HG03039 (cell line): ENCODE measurements around the gene B9D1.
A peak's percentile ranks its signal among the peaks of the same experiment; 100 is the strongest.

Experiments used
- ATAC-seq: cut with Tn5 transposase; IDR thresholded peaks from one replicate; pipeline ENCODE4 v1.9.1; 2021; ENCODE audit warnings: mild to moderate bottlenecking, moderate library complexity; ENCODE audit not compliant: unreplicated experiment

B9D1 gene

GRCh38 chr17:19377602-19378415 lies 15.3 kb upstream of the B9D1 start:
- peak; percentile 84 for ATAC-seq

GRCh38 chr17:19376811-19377210 lies 14.3 kb upstream of the B9D1 start:
- ATAC-seq, result no peak

DNA sequence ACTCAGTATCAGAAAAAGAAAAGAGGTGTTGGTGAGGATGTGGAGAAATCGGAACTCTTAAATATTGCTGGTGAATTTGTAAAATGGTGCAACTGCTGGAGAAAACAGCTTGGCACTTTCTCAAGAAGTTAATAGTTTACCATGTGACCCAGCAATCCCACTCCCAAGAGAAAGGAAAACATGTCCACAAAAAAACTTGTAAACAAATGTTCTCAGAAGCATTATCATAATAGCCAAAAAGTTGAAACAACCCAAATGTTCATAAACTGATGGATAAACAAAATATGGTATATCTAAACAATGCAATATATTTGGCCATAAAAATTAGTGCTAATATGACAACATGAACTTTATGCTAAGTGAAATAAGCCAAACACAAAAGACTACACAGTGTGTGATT lies 13.2 kb upstream of the B9D1 start:
- ATAC-seq, result no peak

DNA sequence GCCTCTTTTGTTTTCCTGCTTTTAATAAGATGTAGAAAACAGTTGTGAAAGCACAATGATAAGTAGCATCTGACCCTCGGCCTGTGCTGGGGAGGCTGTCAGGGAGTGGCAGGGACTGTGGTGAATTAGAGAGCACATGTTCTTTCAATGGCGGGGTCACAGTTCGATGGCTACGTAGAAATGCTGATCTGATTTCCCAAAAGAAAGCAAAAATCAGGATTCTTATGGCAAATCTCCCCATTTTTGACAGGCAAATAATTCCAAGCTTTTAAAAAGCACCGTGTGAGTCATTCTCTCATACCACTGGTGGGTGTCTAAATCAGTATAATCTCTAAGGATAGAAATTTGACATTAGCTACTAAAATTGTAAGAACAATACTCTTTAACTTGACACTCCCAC lies 11.6 kb upstream of the B9D1 start:
- ATAC-seq, result no peak

- no peak for ATAC-seq
Measured at GRCh38 chr17:19372866-19373504, 10.5 kb upstream of the B9D1 start.

- ATAC-seq, result no peak
Measured at GRCh38 chr17:19372439-19372838, 9.9 kb upstream of the B9D1 start.

DNA sequence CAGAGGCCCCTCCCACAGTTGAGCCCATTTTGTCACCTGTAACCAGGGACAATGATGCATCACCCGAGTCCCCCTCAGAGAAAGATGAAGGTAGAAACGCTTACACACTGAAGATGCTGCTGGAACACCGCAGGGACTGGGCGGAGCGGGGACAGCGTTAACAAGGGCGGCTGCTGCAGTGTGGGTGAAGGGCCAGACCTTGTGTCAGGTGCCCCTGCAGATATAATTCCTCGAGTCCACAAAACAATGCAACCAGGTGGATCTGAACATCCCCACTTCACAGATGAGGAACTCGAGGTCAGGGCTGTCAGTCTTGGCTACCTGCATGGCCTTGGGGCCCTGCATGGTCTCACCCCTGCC lies 9.5 kb upstream of the B9D1 start:
- no peak for ATAC-seq

- ATAC-seq, result no peak
Measured at GRCh38 chr17:19371259-19372010, 8.9 kb upstream of the B9D1 start.

DNA sequence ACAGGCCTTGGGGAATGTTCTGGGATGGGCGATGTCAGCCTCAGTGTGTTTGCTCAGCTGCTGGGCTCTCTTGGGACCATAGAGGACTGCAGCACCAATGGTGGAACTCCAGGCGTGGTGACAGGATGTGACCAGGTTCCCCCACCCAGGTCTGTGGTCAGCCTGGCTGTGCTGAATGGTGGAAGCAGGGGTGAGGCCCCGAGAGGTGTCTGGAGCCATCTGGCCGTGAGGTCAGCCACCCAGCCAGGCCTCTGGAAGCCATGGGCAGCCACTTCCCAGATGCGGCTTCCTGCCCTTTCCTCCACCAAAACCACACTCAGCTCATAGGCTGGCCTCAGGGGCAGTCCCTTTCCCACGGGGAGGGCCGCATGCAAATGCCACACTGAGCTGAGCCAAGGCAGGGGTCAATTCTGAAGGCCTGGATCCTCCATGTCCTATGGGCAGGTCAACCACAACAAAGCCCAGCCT lies 8.0 kb upstream of the B9D1 start:
- ATAC-seq, result no peak

- ATAC-seq, result no peak
Measured at GRCh38 chr17:19369846-19370492, 7.4 kb upstream of the B9D1 start.

GRCh38 chr17:19369107-19369778 lies 6.7 kb upstream of the B9D1 start:
- no peak for ATAC-seq

DNA sequence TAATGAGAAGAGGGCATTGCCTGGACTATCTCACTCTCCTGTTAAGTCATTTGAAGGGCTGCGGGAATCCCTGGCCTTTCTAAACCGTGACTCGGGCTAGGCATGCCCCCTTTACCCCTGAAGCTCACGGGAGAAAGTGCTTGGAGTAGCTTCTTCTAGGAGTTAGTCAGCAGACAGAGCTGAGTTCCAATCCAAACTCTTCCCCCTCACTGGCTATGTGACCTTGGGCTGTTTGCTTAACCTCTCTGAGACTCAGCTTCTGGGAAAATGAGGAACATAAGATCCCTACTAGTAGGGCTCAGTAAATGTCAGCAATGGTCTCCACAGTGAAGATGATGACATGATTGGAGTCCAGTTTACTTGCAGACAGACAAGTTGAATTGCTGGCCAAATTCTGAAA lies 5.7 kb upstream of the B9D1 start:
- no peak for ATAC-seq

DNA sequence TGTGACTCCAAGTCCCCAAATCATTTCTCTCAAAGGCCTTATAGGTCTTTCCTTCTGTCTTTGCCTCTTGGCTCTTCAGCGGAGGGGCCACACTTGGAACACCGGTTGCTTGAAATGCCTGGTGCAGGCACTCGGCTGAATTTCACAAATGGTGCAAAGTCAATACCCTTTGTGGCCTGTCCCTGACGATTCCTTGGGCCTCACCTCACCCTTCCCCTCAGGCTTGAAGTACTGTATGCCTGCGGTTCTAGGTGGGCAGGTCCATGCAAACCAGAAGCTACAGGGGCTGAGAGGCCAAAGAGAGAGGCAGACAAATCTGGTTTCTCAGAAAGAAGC lies 4.1 kb upstream of the B9D1 start:
- no peak for ATAC-seq

GRCh38 chr17:19365833-19366636 lies 3.5 kb upstream of the B9D1 start:
- no peak for ATAC-seq

DNA sequence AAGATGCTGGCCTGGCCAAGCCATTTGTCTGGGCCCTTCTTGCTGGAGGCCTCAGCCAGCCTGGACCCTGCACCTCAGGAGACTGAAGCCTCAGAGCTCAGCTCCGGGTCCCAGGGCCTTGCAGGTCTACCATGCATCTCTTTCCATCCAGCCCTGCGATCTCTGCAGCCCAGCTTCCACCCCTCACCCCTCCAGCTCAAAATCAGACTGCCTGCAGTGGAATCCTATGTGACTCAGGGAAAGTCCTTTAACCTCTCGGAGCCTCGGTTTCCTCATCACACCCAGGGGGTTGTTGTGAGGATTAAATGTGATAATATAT lies 2.9 kb upstream of the B9D1 start:
- no peak for ATAC-seq

DNA sequence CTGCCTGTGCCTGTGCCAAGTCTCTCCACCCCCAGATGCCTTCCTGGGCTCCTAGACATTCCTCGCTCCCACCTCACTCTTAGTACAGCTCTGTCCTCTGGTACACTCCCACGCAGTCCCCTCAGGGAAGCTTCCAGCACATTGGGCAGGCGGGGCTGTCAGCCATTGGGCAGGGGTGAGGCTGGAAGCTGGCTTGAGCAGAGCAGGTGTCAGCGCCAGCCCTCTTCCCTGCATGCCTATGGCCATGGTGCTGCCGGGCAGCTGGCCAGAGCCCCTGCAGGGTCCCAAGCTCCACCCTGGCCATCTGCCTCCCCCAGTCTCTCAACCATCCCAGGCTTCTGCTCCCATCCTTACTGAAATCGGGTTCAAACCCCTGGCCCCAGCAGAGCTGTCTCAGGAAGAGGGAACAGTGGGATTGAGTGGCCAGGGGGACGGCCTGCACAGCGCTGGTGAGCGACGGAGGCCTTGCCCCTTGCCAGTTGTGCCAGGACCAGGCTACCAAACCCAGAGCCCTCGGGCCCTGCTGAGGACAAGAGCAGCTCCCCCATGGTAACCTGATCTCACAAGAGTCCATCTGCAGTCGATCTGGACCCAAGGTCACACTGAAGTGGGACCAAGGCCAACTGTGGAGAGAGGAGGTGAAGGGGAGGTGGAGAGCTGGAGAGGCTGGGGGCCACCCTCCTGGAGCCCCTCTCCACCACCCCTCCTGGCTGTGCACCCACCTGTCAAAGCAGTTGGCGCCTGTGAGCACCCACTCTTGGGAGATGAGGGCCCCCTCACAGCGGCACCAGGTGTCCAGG lies 2.4 kb upstream of the B9D1 start:
- ATAC-seq, result no peak

DNA sequence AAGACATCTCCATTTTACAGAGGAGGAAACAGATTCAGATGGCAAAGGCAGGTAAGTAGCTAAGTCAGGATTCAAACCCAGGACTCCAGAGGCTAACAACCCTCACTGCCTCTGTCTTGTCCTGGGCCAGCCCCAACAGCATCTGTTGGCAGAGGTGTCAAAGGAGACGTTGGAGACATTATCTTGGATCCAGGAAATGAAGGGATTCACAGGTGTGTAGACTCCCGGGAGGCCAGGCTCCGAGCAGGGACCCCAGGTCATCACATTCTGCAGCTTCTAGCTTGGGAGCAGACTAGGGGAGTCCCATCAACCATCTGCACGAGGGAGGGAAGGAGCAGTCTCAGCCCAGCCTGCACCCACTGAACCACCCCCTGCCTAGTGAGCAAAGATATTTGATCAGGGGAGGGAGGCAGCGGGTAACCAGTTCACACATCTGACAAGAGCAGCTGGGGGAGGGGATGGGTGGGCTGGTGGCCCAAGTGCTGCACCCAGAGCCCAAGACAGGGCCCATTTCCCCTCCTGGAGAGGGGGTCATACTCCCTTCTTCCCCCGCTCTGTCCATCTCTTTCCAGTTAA lies 1.0 kb upstream of the B9D1 start:
- ATAC-seq, result no peak

DNA sequence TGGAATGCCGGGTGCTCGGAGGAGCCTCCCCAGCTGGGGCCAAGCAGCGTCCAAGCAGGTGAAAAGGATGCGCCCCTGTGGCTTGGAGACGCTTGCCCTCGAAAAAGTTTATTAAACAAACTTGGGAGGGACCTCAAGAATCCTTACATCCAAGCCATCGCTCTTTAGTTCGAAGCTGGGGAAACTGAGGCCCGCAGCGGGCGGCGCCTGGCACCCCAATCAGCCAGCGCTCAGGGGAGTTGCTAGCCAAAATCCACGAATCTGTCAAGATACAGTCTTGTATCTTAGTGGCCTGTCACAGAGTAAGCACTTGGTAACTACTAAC lies 553 bp upstream of the B9D1 start:
- ATAC-seq, result no peak

DNA sequence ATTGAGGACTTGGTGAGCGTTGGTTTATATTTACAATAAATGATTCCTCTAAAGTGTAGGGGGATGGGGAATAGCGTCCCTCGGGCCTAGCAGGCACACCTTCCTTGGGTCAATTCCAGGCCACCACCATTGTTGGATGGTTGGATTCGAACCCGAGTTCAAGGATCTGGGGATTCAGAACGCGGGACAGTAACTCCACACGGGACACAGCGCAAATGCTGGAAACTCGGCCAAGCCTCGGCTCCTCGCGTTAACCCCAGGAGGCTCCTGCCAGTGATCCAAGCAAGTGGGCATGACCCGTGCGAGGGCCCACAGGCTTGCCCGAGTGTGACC lies 613 bp downstream of the B9D1 start:
- no peak for ATAC-seq
